ENCODE data around the gene CEP162.
"Not testable (repeated sequence)": the region's sequence is repeated elsewhere in the genome, so short reads cannot be mapped to it uniquely, and the experiment has no call there.

CEP162 gene

DNA sequence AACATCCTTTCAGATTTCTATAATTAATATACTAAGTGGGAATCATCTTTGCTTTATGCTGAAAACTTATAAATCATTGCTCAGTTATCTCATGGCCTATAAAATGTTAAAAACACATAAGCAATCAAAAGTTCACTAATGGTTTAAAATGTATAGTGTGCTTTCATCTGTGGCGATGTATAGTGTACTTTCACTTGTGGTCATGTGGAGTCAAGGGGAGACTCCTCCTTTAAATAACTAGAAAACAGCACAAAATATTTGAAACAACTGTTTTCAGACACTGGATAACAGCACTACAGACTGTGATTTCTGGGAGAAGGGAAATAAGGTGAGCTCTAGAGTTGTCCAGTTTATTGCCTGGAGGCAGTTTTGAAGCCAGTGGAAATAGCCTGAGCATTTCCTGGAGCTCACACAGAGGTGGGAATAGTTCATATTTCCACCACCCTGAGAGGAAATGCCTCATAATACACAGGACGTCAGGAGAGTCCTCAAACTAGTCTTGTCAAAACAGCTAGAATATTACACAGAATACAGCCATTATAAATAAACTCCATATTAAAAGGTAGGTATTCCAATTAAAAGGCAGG lies 89.4 kb downstream of the CEP162 start:
- no peak for DNase-seq

DNA sequence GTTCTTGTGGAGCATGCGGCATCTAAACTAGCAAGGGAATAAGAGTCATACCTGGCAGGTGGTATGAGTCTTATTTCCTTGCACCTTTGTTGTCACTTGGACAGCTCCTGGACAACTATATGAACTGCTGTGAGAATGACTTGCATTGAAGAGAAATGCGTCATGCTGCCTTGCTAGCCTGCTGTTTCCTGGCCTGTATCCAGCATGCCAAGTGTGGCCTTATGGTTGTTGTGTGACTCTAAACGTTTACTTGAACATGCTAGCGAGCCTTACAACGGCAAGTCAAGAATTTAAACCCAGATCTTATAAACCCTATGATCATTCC lies 90.4 kb downstream of the CEP162 start:
- DNase-seq, result no peak

DNA sequence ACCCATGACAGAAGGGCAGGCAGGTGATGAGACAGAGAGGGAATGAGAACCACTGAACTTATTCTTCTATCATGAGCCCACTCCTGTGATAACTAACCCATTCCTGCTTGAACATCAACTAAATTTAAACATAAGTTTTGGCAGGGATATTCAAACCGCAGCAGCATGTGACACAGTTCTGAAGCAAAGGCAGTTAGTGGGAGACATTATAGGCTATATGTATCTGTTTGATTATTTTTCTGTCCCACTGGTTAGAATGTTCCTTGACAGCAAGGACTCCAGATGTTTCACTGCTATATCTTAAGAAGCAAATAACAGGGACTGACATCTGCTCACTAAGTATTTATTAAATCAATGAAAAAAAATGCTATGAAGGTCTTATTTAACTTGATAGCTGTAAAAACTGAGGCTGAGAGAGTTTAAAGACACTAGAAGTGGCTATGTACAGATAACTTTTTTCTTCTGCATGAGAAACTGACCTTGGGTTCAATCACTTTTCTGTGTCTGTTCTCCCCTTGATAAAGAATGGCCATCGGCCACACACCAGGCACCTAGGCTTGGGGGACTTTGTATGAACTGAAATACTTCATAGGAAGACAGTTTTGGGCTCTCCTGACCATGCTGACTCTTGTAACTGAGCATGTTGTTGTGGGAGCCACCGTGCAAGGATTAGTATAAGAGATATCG lies 90.9 kb downstream of the CEP162 start:
- DNase-seq, result no peak

DNA sequence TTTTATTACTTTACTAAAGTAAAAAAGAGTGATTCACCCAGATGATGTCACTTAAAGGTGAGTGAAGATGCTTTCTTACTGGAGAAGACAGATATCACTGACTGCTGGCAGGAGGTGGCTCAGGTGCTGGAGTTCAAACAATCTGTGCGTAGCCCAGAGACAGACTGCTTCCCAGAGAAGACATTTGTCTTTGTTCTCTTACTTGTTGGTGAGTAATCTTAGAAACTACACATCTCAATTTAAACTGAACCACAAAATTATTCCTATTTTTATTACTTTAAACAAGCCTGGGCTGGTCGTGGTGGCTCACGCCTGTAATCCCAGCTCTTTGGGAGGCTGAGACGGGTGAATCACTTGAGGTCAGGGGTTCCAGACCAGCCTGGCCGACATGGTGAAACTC lies 92.2 kb downstream of the CEP162 start:
- DNase-seq, result no peak

DNA sequence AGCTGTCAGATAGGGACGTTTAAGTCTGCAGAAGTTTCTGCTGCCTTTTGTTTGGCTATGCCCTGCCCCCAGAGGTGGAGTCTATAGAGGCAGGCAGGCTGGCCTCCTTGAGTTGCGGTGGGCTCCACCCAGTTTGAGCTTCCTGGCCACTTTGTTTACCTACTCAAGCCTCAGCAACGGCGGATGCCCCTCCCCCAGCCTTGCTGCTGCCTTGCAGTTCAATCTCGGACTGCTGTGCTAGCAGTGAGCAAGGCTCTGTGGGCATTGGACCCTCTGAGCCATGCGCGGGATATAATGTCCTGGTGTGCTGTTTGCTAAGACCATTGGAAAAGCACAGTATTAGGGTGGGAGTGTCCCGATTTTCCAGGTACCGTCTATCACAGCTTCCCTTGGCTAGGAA lies 94.1 kb downstream of the CEP162 start:
- DNase-seq, result not testable (repeated sequence)

DNA sequence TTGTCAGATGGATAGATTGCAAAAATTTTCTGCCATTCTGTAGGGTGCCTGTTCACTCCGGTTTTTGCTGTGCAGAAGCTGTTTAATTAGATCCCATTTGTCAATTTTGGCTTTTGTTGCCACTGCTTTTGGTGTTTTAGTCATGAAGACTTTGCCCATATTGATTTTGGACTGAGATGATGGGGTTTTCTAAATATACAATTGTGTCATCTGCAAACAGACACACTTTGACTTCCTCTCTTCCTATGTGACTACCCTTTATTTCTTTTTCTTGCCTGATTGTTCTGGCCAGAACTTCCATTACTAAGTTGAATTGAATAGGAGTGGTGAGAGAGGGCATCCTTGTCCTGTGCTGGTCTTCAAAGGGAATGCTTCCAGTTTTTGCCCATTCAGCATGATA lies 97.9 kb downstream of the CEP162 start:
- not testable (repeated sequence) for DNase-seq

DNA sequence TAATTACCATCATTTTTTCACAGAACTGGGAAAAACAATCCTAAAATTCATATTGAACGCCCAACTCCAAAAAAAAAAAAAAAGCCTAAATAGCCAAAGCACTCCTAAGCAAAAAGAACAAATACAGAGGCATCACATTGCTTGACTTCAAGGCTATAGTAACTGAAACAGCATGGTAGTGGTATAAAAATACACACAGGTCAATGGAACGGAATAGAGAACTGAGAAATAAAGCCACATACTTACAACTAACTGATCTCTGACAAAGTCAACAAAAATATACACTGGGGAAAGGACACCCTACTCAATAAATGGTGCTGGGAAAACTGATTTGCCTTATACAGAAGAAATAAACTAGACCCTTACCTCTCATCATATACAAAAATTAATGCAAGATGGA lies 104.3 kb downstream of the CEP162 start:
- DNase-seq, result no peak

DNA sequence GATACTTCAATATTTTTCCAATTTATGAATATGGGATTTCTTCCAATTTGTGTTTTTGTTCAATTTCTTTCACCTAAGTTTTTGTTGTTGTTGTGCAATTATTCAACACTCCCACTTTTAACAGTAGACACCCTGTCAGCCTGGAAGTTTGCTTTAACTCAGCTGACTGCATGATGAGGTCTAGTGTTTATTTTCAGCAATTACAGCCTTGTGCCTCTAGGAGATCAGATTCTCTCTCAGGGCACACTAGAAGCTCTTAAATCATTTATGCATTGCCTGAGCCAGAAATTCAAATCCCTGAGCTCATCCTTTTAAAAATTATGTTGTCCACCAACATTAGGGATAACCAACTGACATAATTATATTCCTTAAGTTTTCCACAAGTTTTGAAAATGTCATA lies 108.2 kb downstream of the CEP162 start:
- DNase-seq, result no peak

DNA sequence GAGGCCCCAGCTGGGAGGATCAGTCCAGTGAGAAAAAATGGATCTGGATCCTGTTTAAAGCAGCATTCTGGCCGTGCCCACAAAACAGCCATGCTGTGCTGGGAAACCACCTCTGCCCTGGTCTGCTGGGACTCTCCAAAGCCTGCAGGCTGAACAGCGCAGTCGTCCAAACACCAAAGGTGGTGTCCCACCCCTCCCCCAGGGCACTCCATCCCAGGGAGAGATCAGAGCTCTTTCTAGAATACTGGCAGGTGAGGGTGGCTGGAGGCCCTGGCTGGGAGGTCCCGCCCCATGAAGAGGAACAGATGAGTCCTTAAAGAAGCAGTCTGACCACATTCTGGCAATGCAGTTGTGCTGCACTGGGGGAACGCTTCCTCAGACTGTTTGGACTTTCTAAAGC lies 109.3 kb downstream of the CEP162 start:
- DNase-seq, result no peak

DNA sequence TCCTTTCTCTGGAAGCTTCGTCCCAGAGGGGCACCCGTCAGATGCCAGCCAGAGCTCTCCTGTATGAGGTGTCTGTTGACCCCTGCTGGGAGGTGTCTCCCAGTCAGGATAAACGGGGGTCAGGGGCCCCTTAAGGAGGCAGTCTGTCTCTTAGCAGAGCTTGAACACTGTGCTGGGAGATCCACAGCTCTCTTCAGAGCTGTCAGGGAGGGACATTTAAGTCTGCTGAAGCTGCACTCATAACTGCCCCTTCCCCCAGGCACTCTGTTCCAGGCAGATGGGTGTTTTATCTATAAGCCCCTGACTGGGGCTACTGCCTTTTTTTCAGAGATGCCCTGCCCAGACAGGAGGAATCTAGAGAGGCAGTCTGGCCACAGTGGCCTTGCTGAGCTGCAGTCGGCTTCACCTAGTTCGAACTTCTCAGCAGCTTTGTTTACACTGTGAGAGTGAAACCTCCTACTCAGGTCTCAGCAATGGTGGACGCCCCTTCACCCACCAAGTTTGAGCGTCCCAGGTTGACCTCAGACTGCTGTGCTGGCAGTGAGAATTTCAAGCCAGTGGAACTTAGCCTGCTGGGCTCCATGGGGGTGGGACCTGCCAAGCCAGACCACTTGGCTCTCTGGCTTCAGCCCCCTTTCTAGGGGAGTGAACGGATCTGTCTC lies 112.4 kb downstream of the CEP162 start:
- not testable (repeated sequence) for DNase-seq

DNA sequence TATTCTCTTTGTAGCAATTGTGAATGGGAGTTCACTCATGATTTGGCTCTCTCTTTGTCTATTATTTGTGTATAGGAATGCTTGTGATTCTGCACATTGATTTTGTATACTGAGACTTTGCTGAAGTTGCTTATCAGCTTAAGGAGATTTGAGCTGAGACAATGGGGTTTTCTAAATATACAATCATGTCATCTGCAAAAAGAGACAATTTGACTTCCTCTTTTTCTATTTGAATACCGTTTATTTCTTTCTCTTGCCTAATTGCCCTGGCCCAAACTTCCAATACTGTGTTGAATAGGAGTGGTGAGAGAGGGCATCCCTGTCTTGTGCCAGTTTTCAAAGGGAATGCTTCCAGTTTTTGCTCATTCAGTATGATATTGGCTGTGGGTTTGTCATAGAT lies 116.1 kb downstream of the CEP162 start:
- DNase-seq, result not testable (repeated sequence)

DNA sequence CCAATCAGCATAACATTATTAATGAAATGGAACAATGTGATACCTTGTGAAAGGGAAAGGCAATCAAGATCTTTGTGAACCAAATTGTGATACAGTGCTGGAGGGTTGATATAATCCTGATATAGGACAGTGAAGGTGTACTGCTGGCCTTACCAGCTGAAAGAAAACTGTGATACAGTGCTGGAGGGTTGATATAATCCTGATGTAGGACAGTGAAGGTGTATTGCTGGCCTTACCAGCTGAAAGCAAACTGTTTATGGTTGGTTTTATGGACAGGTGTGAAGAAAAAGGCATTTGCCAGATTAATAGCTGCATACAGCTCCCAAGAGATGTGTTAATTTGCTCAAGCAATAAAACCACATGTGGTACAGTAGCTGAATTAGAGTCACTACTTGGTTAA lies 119.9 kb downstream of the CEP162 start:
- DNase-seq, result no peak

DNA sequence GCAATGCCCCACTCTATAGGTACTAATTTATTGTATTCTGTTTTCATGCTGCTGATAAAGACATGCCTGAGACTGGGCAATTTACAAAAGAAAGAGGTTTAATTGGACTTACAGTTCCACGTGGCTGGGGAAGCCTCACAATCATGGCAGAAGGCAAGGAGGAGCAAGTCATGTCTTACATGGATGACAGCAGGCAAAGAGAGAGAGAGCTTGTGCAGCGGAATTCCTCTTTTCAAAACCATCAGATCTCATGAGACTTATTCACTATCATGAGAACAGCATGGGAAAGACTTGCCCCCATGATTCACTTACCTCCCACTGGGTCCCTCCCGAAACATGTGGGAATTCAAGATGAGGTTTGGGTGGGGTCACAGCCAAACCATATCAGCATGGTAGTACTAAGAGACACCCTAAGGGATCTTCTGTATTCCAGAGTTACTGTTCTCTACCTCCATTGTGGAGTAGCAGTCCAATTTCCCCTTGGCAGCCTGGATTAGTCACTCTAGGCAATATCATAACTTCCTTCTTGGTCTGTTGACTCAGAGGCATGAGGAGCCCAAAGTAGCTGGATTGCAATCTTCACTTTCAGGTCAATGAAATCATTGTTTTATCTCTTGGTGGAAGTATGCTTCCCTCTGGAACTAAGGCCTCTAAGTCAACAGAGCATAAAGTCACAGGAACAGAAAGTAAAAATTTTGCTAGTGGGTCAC lies 122.1 kb downstream of the CEP162 start:
- not testable (repeated sequence) for DNase-seq

DNA sequence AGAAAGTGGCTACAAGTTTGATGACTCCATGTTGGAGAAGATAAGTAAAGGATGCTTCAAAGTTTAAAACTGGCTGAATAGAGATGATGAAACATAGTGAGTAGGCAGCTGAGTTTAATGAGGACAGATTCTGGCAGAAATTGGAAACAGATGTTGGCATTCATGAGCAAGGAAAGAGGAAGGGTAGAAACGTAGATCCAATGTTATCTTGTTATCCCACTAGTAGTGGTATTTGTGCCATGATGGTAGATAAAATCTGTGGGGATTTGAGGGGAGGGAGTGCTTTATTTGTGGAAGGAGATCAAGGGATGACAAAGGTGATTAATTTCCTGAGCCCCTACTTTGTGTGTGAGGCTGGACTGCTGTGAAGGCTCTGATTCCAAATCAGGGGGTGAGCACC lies 124.4 kb downstream of the CEP162 start:
- no peak for DNase-seq

DNA sequence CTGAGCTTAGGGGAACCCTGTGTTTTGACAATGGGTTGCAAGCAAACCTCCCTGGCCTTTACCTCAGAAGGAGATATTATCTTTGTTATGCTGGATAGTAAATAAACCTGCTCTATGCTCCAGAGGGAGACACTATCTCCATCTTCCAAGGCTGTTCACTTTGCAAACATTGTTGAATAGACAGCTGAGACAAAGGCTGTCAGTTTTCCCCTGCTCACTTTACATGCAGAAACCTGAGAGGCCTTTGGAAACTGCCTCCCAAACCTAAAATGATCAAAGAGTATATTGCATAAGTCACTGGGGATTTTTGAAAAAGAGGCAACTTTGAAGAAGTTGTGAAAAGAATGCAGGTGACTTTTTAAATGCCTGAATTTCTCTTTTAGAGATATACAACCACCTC lies 132.3 kb downstream of the CEP162 start:
- no peak for DNase-seq

DNA sequence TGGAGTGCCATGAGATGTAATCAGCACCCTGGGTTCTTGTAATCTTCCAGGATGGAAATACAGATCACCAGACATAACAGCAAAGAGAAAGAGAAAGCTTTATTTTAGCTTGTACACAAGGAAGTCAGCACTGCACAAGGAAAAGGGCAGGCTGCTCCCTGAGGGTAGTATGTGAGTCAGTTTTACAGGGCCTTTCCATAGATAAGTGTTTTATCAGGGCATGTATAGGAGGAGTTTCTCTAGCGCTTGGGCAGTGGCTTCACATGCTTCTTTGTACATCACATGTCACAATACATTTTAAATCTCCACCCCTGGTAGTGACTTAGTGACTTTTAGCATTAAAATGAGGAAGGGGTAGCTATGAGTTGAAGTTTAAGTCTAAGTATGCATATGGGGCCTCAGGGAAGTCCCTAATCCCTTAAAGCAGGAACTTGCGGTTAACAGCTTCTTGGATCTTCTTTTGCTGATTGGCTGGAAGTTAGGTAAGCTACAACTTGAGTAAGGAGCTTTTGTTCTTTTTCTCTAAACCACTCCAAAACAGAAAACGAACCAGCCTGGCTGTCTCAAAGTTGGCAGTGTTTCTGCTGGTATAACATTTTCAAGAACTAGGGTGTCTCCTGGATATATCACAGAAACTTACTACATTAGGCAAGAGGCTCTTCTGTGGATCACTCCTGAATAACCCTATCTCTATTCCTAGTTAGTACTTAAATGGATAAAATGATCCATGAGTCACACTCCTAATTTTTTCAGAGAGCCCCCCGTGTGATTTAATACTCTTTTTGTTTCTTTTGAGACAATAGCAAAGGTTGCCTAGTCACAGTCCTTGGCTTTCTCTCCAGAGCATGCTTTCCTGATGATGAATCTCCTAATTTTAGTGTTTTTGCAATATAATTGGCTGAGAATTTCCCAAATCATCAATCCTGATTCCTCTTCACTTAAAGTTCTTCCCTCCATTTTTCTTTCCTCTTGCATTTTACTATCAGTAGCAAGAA lies 133.7 kb downstream of the CEP162 start:
- no peak for DNase-seq

DNA sequence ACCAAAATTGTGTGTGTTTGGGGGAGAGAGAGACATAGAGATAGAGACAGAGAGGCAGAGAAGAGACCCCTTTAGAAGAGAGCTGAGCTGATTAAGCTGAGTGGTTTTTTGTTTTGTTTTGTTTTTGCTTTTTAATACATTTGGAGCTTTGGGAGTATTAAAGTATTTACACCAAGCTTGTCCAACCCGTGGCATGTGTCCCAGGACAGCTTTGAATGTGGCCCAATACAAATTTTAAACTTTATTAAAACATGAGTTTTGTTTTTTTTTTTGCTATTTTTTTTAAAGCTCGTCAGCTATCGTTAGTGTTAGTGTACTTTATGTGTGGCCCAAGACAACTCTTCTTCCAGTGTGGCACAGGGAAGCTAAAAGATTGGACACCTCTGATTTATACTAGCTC lies 137.9 kb downstream of the CEP162 start:
- DNase-seq, result no peak

DNA sequence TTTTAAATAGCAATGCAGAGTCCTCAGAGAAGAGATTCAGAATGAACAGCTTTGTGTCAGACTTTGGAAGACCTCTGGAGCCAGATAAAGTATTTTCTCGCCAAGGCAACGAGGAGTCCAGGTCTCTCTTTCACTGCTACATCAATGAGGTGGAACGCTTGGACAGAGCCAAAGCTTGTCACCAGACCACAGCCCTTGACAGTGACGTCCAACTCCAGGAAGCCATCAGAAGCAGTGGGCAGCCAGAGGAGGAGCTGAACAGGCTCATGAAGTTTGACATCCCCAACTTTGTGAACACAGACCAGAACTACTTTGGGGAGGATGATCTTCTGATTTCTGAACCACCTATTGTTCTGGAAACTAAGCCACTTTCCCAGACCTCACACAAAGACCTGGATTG lies 138.4 kb downstream of the CEP162 start:
- no peak for DNase-seq

DNA sequence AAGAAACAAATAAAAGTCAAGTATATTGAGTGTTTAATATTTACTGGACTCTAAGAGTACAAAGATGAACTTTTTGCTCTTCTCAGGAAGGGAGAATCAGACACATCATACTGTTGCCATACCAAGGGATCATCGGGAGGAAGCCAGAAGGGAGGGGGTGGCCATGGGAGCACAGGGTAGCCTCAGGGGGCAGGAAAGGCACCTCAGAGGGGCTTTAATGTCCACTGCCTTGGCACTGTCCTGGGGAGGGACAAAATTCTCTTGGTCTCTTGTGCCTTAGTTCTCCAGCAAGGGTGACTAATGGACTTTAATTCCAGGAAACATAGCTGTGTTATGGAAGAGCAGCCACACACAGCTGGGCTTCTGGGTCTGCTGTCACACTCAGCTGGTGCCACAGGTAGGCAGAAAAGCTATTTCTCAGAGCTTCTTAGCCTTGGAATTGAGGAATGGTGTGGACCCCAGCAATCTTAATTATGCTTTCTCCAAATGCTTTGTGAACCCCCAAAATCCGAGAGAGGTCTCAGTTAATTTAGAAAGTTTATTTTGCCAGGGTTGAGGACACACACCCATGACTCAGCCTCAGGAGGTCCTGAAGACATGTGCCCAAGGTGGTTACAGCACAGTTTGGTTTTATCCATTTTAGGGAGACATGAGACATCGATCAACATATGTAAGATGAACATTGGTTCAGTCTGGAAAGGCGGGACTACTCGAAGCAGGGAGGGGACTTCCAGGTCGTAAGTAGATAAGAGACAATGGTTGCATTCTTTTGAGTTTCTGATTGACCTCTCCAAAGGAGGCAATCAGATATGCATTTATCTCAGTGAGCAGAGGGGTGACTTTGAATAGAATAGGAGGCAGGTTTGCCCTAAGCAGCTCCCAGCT lies 140.7 kb downstream of the CEP162 start:
- no peak for DNase-seq

DNA sequence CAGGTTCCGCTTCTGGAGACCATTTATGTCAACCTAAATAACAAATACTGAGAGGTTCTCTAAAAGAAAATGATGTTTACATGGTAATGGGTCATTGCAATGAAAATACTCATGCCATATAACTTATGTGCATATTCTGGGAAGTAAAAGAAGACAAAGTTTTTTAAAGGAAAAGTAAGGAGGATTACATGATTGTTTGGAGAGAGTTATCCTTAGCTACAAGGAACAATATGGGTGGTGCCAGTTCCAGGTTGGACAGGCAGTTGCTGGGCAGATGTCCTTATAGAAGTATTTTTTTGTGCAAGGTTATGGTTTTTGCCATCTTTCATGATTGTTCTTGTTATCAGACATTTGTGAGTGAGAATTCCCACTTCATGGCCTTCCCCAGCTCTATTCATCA lies 141.4 kb downstream of the CEP162 start:
- DNase-seq, result no peak

DNA sequence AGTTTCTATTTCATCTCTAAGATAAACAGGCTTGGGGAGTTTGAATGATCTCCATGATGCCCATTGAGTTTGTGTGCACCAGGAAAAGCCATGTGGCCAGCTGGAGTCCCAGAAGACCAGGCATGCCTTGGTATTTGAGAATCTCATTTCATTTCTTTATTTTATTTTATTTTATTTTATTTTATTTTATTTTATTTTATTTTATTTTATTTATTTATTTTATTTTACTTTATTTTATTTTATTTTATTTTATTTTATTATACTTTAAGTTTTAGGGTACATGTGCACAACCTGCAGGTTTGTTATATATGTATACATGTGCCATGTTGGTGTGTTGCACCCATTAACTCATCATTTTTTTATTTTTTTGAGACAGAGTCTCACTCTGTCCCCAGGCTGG lies 142.7 kb downstream of the CEP162 start:
- DNase-seq, result not testable (repeated sequence)
